ENCODE measurements around the gene ERAL1. TPM values are rescaled to one million over a fixed set of nuclear protein-coding genes. Genes with fewer than 3 reads are reported as not detected.

The ERAL1 gene
- total RNA-seq, 1 donor from 2014 or later, result 25.8 TPM

DNA sequence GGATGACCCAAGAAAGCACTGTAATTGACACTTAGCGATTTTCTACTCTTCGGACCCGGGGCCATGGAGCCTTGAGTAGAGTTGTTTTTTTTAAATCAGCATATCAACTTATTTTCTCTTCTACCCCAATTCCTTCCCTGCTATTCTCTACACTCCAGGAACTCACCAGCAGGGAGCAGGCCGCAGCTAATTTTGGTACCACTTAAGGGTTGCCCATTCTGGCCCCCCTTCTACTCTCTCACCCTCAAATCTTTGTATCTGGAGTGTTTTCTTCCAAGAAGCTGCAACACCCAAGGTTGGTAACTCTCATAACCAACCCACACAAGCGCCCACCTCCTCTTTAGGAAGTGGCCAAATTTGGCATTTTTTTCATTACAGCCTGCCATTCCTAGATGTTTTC is 5.5 kb upstream of the ERAL1 start:
- no peaks in the 10 kb centered on the region for H3K36me3 Mint-ChIP-seq
- no peaks in the 10 kb centered on the region for H3K36me3 ChIP-seq
- H3K4me3 ChIP-seq, result no peak overlapping the region
- H3K4me1 ChIP-seq, result no peaks in the 10 kb centered on the region
- no peaks in the 10 kb centered on the region for H3K9me3 ChIP-seq (ENCODE audit: low read depth)
- H3K4me2 ChIP-seq, result no peak overlapping the region
- no peak overlapping the region for H2AFZ ChIP-seq (replicated peaks)
- no peaks in the 10 kb centered on the region for H4K20me1 ChIP-seq (ENCODE audit: low read depth)
- no peak for TF ChIP-seq EZH2phosphoT487 (IDR thresholded peaks at IDR 0.05)
- TF ChIP-seq, protein P1, sequence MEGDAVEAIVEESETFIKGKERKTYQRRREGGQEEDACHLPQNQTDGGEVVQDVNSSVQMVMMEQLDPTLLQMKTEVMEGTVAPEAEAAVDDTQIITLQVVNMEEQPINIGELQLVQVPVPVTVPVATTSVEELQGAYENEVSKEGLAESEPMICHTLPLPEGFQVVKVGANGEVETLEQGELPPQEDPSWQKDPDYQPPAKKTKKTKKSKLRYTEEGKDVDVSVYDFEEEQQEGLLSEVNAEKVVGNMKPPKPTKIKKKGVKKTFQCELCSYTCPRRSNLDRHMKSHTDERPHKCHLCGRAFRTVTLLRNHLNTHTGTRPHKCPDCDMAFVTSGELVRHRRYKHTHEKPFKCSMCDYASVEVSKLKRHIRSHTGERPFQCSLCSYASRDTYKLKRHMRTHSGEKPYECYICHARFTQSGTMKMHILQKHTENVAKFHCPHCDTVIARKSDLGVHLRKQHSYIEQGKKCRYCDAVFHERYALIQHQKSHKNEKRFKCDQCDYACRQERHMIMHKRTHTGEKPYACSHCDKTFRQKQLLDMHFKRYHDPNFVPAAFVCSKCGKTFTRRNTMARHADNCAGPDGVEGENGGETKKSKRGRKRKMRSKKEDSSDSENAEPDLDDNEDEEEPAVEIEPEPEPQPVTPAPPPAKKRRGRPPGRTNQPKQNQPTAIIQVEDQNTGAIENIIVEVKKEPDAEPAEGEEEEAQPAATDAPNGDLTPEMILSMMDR (IDR thresholded peaks at IDR 0.05), result no peak
- no peak for TF ChIP-seq EZH2 (IDR thresholded peaks at IDR 0.05)
- H3K9ac ChIP-seq, result no peak overlapping the region
- no peaks in the 10 kb centered on the region for H3K9me3 Mint-ChIP-seq
- DNase-seq (ENCODE audit: low spot score), result no peak
- H3K4me1 Mint-ChIP-seq, result peaks cover 2% of the 10 kb centered on the region
- H3K79me2 ChIP-seq (ENCODE audit: low read depth), result no peaks in the 10 kb centered on the region
- peaks cover 4% of the 10 kb centered on the region for H3K27me3 Mint-ChIP-seq (ENCODE audit: insufficient read depth, low read depth)
- no peak overlapping the region for H3K27ac ChIP-seq
- H3K27me3 ChIP-seq, result no peaks in the 10 kb centered on the region
- no peak overlapping the region for H3K4me3 Mint-ChIP-seq
- peaks cover 3% of the 10 kb centered on the region for H3F3A ChIP-seq (ENCODE audit: low read depth)
- no peak overlapping the region for H3K27ac Mint-ChIP-seq

DNA sequence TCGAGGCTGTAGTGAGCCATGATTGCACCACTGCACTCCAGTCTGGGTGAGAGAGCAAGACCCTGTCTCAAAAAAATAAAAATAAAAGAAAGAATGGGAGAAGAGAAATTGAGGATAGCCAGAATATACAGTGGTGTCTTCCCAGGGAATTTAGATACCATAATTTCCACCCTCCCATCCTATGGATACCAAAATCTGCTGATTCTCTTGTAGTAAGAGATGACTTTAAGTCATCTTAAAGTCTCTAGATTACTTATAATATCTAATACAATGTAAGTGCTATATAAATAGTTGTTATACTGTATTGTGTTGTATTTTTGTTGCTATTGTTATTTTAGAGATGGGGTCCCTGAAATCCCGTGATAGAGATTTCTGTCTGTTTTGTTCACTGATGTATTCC is 1.5 kb upstream of the ERAL1 start:
- Mint-ChIP-seq H3K4me1 (peaks cover 16% of the 10 kb centered on the region), H3K4me3 (peak overlapping the region; percentile 43)
- H2AFZ ChIP-seq (replicated peaks), result no peak overlapping the region

DNA sequence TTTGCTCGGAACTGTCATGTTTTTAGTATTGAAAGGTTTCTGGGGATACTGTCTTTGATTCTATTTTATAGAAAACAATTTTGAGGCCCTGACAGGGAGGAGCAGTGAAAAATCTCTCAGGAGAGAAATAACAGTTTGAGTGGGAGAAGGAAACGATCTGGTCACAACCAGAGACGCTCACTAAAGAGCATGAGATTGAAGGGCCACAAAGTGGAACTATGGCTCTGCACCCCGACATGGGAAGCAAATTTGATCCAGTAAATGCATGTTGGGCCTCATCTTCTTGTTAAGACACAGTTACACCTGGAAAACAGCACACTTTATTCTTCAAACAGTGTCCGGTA is 492 bp downstream of the ERAL1 start:
- peaks cover 5% of the 10 kb centered on the region for H3F3A ChIP-seq (ENCODE audit: low read depth)
- Mint-ChIP-seq H3K4me3 (peak overlapping the region; percentile 97), H3K9me3 (no peaks in the 10 kb centered on the region), H3K4me1 (peaks cover 16% of the 10 kb centered on the region), H3K27ac (peak overlapping the region; percentile 93), H3K36me3 (peaks cover 14% of the 10 kb centered on the region), H3K27me3 (ENCODE audit: insufficient read depth, low read depth) (peaks cover 1% of the 10 kb centered on the region)
- no peaks in the 10 kb centered on the region for H3K27me3 ChIP-seq
- H3K36me3 ChIP-seq, result no peaks in the 10 kb centered on the region
- TF ChIP-seq EZH2phosphoT487 (IDR thresholded peaks at IDR 0.05) (no peak), EZH2 (IDR thresholded peaks at IDR 0.05) (no peak)
- TF ChIP-seq, protein P1 (IDR thresholded peaks at IDR 0.05), result no peak
- H2AFZ ChIP-seq (replicated peaks), result peak overlapping the region; percentile 94
- H3K4me3 ChIP-seq, result peak overlapping the region; percentile 71
- H3K9ac ChIP-seq, result peak overlapping the region; percentile 71
- H3K79me2 ChIP-seq (ENCODE audit: low read depth), result peaks cover 15% of the 10 kb centered on the region
- H3K4me2 ChIP-seq, result peak overlapping the region; percentile 91
- no peaks in the 10 kb centered on the region for H4K20me1 ChIP-seq (ENCODE audit: low read depth)
- H3K9me3 ChIP-seq (ENCODE audit: low read depth), result no peaks in the 10 kb centered on the region
- H3K27ac ChIP-seq, result no peak overlapping the region
- peaks cover 5% of the 10 kb centered on the region for H3K4me1 ChIP-seq
- no peak for DNase-seq (ENCODE audit: low spot score)

More for the DNA sequence above, 1.5 kb upstream of the ERAL1 start:
- H4K20me1 ChIP-seq (ENCODE audit: low read depth), result no peaks in the 10 kb centered on the region
- no peaks in the 10 kb centered on the region for H3K36me3 ChIP-seq
- H3K27ac ChIP-seq, result no peak overlapping the region
- Mint-ChIP-seq H3K36me3 (peaks cover 6% of the 10 kb centered on the region), H3K27ac (no peak overlapping the region), H3K27me3 (ENCODE audit: insufficient read depth, low read depth) (peaks cover 2% of the 10 kb centered on the region), H3K9me3 (no peaks in the 10 kb centered on the region)
- H3K4me3 ChIP-seq, result no peak overlapping the region
- TF ChIP-seq EZH2phosphoT487 (IDR thresholded peaks at IDR 0.05) (no peak), EZH2 (IDR thresholded peaks at IDR 0.05) (no peak)
- TF ChIP-seq, protein P1 (IDR thresholded peaks at IDR 0.05), result no peak
- H3K79me2 ChIP-seq (ENCODE audit: low read depth), result peaks cover 15% of the 10 kb centered on the region
- DNase-seq (ENCODE audit: low spot score), result no peak
- H3K27me3 ChIP-seq, result no peaks in the 10 kb centered on the region
- H3F3A ChIP-seq (ENCODE audit: low read depth), result peaks cover 5% of the 10 kb centered on the region
- H3K4me1 ChIP-seq, result peaks cover 5% of the 10 kb centered on the region
- H3K4me2 ChIP-seq, result no peak overlapping the region
- no peak overlapping the region for H3K9ac ChIP-seq
- no peaks in the 10 kb centered on the region for H3K9me3 ChIP-seq (ENCODE audit: low read depth)

Measured in neural progenitor cell (in vitro differentiated cells).